H9 (cell line): Measurements from ENCODE around the gene PLCB1. TPM values are rescaled to one million over a fixed set of nuclear protein-coding genes. Genes with fewer than 3 reads are reported as not detected.

Experiments used
- DNase-seq: peaks from one replicate; pipeline ENCODE4 v3.0.0-alpha.2; 2017
- H2AFZ ChIP-seq: one replicate; pipeline ENCODE4 v1.6.1; 2013; ENCODE audit warnings: mild to moderate bottlenecking, low read length, control low read depth, moderate library complexity
- H2AK5ac ChIP-seq: 2 replicates; pipeline ENCODE4 v1.6.1; 2013; ENCODE audit warnings: low read length, control low read depth, mixed read lengths; ENCODE audit not compliant: insufficient read length
- H2BK120ac ChIP-seq: one replicate; pipeline ENCODE4 v1.6.1; 2013; ENCODE audit warnings: low read depth, mild to moderate bottlenecking, low read length, control low read depth, inconsistent platforms; ENCODE audit not compliant: poor library complexity, severe bottlenecking
- H2BK12ac ChIP-seq: 2 replicates; pipeline ENCODE4 v1.6.1; 2013; ENCODE audit warnings: low read length, control low read depth, mixed read lengths, low read depth; ENCODE audit not compliant: insufficient read length
- H2BK15ac ChIP-seq: 2 replicates; pipeline ENCODE4 v1.6.1; 2013; ENCODE audit warnings: low read depth, low read length, control low read depth
- H2BK20ac ChIP-seq: one replicate; pipeline ENCODE4 v1.6.1; 2013; ENCODE audit warnings: low read depth, mild to moderate bottlenecking, low read length, control low read depth, inconsistent platforms; ENCODE audit not compliant: poor library complexity, severe bottlenecking
- H2BK5ac ChIP-seq: 2 replicates; pipeline ENCODE4 v1.6.1; 2013; ENCODE audit warnings: low read length, control low read depth, mixed read lengths; ENCODE audit not compliant: insufficient read length
- H3K14ac ChIP-seq: 2 replicates; pipeline ENCODE4 v1.6.1; 2013; ENCODE audit warnings: low read length, control low read depth; ENCODE audit not compliant: insufficient read depth
- H3K18ac ChIP-seq: 2 replicates; pipeline ENCODE4 v1.6.1; 2013; ENCODE audit warnings: low read depth, mild to moderate bottlenecking, mixed read lengths, low read length, control low read depth; ENCODE audit not compliant: insufficient read length
- H3K23ac ChIP-seq: 2 replicates; pipeline ENCODE4 v1.6.1; 2013; ENCODE audit warnings: low read length, control low read depth, mixed read lengths, low read depth; ENCODE audit not compliant: insufficient read length
- H3K23me2 ChIP-seq: 2 replicates; pipeline ENCODE4 v1.6.1; 2013; ENCODE audit warnings: low read depth, mild to moderate bottlenecking, mixed read lengths, low read length, control low read depth; ENCODE audit not compliant: insufficient read length, poor library complexity, severe bottlenecking
- H3K27ac ChIP-seq: 2 replicates; pipeline ENCODE4 v1.5.1; 2013; ENCODE audit warnings: low read length, control low read depth, mixed read lengths, low read depth; ENCODE audit not compliant: insufficient read length
- H3K27me3 ChIP-seq: 2 replicates; pipeline ENCODE4 v1.6.1; 2013; ENCODE audit warnings: low read length, control low read depth, inconsistent platforms; ENCODE audit not compliant: insufficient read depth
- H3K4ac ChIP-seq: 2 replicates; pipeline ENCODE4 v1.6.1; 2013; ENCODE audit warnings: low read depth, mild to moderate bottlenecking, control low read depth, inconsistent platforms, low read length, moderate library complexity
- H3K4me1 ChIP-seq: 2 replicates; pipeline ENCODE4 v1.6.1; 2013; ENCODE audit warnings: low read length, control low read depth, inconsistent platforms; ENCODE audit not compliant: insufficient read depth
- H3K4me2 ChIP-seq: 2 replicates; pipeline ENCODE4 v1.6.1; 2013; ENCODE audit warnings: low read length, control low read depth, mixed read lengths; ENCODE audit not compliant: insufficient read length, insufficient read depth
- H3K56ac ChIP-seq: 2 replicates; pipeline ENCODE4 v1.6.1; 2013; ENCODE audit warnings: low read depth, mild to moderate bottlenecking, mixed read lengths, low read length, control low read depth; ENCODE audit not compliant: insufficient read length
- H3K79me1 ChIP-seq: 2 replicates; pipeline ENCODE4 v1.6.1; 2013; ENCODE audit warnings: low read depth, mild to moderate bottlenecking, moderate library complexity, low read length, control low read depth, inconsistent platforms; ENCODE audit not compliant: insufficient read depth, poor library complexity, severe bottlenecking
- H3K79me2 ChIP-seq: 2 replicates; pipeline ENCODE4 v1.6.1; 2013; ENCODE audit warnings: low read length, control low read depth, inconsistent platforms; ENCODE audit not compliant: insufficient read depth
- H3K9ac ChIP-seq: 2 replicates; pipeline ENCODE4 v1.6.1; 2013; ENCODE audit warnings: low read length, control low read depth, mixed read lengths; ENCODE audit not compliant: insufficient read length; ENCODE audit errors: extremely low read depth
- H3K9me3 ChIP-seq: one replicate; pipeline ENCODE4 v1.6.1; 2013; ENCODE audit warnings: low read depth, low read length, inconsistent platforms; ENCODE audit not compliant: control insufficient read depth
- H3T11ph ChIP-seq: one replicate; pipeline ENCODE4 v1.6.1; 2013; ENCODE audit warnings: mild to moderate bottlenecking, low read length, control low read depth, inconsistent platforms
- H4K20me1 ChIP-seq: one replicate; pipeline ENCODE4 v1.6.1; 2013; ENCODE audit not compliant: control insufficient read depth, insufficient read length, insufficient read depth
- H4K5ac ChIP-seq: 2 replicates; pipeline ENCODE4 v1.6.1; 2013; ENCODE audit warnings: low read depth, mild to moderate bottlenecking, mixed read lengths, low read length, control low read depth; ENCODE audit not compliant: insufficient read length
- H4K8ac ChIP-seq: replicated peaks from 2 replicates; pipeline ENCODE4 v1.6.1; 2013; ENCODE audit warnings: low read length, control low read depth, mixed read lengths, low read depth; ENCODE audit not compliant: insufficient read length
- H4K91ac ChIP-seq: 2 replicates; pipeline ENCODE4 v1.6.1; 2013; ENCODE audit warnings: low read depth, mild to moderate bottlenecking, moderate library complexity, mixed read lengths, low read length, control low read depth; ENCODE audit not compliant: insufficient read length
- H3K27ac Mint-ChIP-seq, 3 experiments: 2 replicates in 2 of 3; 3 replicates in 1 of 3; pipeline ENCODE4 v1.8.0; 2020 to 2021; ENCODE audit warnings: mixed read lengths in 3 of 3, mild to moderate bottlenecking in 1 of 3, moderate library complexity in 1 of 3
- H3K27me3 Mint-ChIP-seq: 2 replicates; pipeline ENCODE4 v1.8.0; 2021; ENCODE audit warnings: low read depth, mild to moderate bottlenecking, moderate library complexity, mixed read lengths
- H3K36me3 Mint-ChIP-seq, 3 experiments: 2 replicates in 2 of 3; 3 replicates in 1 of 3; pipeline ENCODE4 v1.8.0; 2020 to 2021; ENCODE audit warnings: low read depth in 3 of 3, mixed read lengths in 3 of 3; ENCODE audit not compliant: insufficient read depth in 1 of 3
- H3K4me1 Mint-ChIP-seq, 2 experiments: 2 replicates each; pipeline ENCODE4 v1.8.0; 2020; ENCODE audit warnings: mixed read lengths in 2 of 2
- H3K4me3 Mint-ChIP-seq, 2 experiments: 2 replicates in 1 of 2; 3 replicates in 1 of 2; pipeline ENCODE4 v1.8.0; 2020 to 2021; ENCODE audit warnings: mild to moderate bottlenecking in 2 of 2, mixed read lengths in 2 of 2, moderate library complexity in 1 of 2
- H3K9me3 Mint-ChIP-seq, 2 experiments: 2 replicates in 1 of 2; 3 replicates in 1 of 2; pipeline ENCODE4 v1.8.0; 2020; ENCODE audit warnings: mild to moderate bottlenecking in 2 of 2, mixed read lengths in 2 of 2, moderate library complexity in 1 of 2
- CTCF ChIP-seq: fragments of 200-600 bp; sonication (generic); conservative IDR thresholded peaks from 3 replicates; pipeline ENCODE4 v1.8.0; 2021; ENCODE audit warnings: antibody characterized with exemption, mild to moderate bottlenecking
- WGBS: extraction: QIAGEN DNeasy Blood & Tissue Kit; methylation state at CpG from one replicate; pipeline ENCODE4 v1.1.7; 2013; ENCODE audit warnings: missing lambda C conversion rate, low lambda C conversion rate, mixed read lengths; ENCODE audit not compliant: insufficient read length; ENCODE audit errors: extremely low coverage; 5-methylcytosine and 5-hydroxymethylcytosine counted together
- total RNA-seq: library from RNA; stranded (reverse); gene quantifications from 2 replicates; pipeline ENCODE4 v1.2.1, GENCODE V29; 2021

PLCB1 gene
- total RNA-seq, 1 experiment from 2014 or later = 11.5 TPM

GRCh38 chr20:8145246-8146168, 13.4 kb downstream of the PLCB1 start:
- H3K4me3 Mint-ChIP-seq = no peak overlapping the region
- Histone ChIP-seq H3K9ac (no peak overlapping the region), H2BK120ac (no peak overlapping the region), H2BK5ac (no peak overlapping the region), H3K23me2 (no peaks in the 10 kb centered on the region), H2AK5ac (no peak overlapping the region), H3K79me2 (no peaks in the 10 kb centered on the region), H3K79me1 (no peaks in the 10 kb centered on the region), H3K14ac (no peak overlapping the region), H2BK12ac (no peak overlapping the region), H2AFZ (no peak overlapping the region), H3K4me2 (no peak overlapping the region), H3K18ac (no peak overlapping the region), H3K23ac (no peak overlapping the region), H3K4ac (no peak overlapping the region), H3K27me3 (no peaks in the 10 kb centered on the region), H4K20me1 (no peaks in the 10 kb centered on the region), H3K9me3 (no peaks in the 10 kb centered on the region), H3K27ac (no peak overlapping the region), H4K91ac (no peak overlapping the region), H4K8ac (no peak overlapping the region), H3T11ph (no peak overlapping the region), H2BK20ac (no peak overlapping the region), H4K5ac (no peak overlapping the region), H3K4me1 (peaks cover 3% of the 10 kb centered on the region; the same call in 1 of the 2 replicates), H2BK15ac (no peak overlapping the region), H3K56ac (no peak overlapping the region)
- no peaks in the 10 kb centered on the region for H3K9me3 Mint-ChIP-seq
- H3K27ac Mint-ChIP-seq = peak overlapping the region in 2 of 3 experiments; percentile 55 to 96; a peak in 3 of 7 replicates
- no peaks in the 10 kb centered on the region for H3K27me3 Mint-ChIP-seq
- peaks cover 8 to 15% of the 10 kb centered on the region in 2 experiments for H3K4me1 Mint-ChIP-seq
- no peak for DNase-seq
- H3K36me3 Mint-ChIP-seq = no peaks in the 10 kb centered on the region
- TF ChIP-seq CTCF = no peak
- WGBS = no CpG with 5 or more reads among the region's 8 CpGs
